ENCODE measurements around the gene KCNQ1. TPM values are rescaled to one million over a fixed set of nuclear protein-coding genes. Genes with fewer than 3 reads are reported as not detected.

KCNQ1 gene
- total and polyA plus RNA-seq, 2 of the 13 experiments (the other 11 are each of a cell fraction or from before 2014, with no cell fraction given), result 0.02 to 0.08 TPM

DNA sequence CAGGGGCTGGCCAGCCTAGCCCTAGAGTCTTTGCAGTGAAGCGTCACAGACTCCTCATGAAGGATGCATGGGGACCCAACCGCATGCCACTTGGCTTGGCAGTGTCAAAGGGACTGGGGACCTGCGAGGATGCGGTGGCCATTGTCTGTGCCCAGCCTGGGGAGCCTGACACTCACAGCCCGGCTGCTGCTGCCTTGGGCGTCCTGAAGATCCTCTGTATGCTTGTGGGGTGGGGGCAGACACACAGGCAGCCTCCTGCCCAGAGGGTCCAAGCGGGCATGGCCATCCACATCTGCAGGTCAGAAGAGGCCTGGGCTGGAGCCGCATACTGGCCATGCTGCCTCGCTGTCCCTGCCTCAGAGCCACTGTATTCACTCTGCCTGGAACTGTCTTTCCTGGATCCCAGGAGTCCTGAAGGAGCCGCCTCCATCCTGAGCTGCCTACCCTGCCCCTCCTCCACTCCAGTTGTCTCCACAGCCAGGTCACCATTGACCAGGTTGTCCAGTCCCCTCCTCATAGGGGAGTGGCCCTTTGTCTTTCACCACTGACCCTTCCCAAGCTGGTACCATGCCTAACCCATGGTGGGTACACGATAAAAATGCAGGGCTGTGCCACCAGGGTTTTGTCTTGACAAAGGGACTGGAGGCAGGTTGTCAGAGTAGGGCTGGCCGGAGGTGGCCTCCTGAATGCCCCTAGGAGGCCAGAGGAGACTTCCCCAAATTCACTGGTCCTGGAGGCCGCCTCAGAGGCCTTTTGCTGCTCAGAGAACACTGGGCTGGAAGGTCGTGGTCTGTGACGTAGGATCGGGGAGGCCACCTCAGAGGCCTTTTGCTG lies 148.0 kb downstream of the KCNQ1 start (continued):
- TF ChIP-seq ZBTB8A (CRISPR knock-in tag; IDR thresholded peaks at IDR 0.05; ENCODE audit: borderline replicate concordance, low read depth) (no peak), GZF1 (CRISPR knock-in tag; IDR thresholded peaks at IDR 0.05) (no peak)
- TF ChIP-seq, protein P1, sequence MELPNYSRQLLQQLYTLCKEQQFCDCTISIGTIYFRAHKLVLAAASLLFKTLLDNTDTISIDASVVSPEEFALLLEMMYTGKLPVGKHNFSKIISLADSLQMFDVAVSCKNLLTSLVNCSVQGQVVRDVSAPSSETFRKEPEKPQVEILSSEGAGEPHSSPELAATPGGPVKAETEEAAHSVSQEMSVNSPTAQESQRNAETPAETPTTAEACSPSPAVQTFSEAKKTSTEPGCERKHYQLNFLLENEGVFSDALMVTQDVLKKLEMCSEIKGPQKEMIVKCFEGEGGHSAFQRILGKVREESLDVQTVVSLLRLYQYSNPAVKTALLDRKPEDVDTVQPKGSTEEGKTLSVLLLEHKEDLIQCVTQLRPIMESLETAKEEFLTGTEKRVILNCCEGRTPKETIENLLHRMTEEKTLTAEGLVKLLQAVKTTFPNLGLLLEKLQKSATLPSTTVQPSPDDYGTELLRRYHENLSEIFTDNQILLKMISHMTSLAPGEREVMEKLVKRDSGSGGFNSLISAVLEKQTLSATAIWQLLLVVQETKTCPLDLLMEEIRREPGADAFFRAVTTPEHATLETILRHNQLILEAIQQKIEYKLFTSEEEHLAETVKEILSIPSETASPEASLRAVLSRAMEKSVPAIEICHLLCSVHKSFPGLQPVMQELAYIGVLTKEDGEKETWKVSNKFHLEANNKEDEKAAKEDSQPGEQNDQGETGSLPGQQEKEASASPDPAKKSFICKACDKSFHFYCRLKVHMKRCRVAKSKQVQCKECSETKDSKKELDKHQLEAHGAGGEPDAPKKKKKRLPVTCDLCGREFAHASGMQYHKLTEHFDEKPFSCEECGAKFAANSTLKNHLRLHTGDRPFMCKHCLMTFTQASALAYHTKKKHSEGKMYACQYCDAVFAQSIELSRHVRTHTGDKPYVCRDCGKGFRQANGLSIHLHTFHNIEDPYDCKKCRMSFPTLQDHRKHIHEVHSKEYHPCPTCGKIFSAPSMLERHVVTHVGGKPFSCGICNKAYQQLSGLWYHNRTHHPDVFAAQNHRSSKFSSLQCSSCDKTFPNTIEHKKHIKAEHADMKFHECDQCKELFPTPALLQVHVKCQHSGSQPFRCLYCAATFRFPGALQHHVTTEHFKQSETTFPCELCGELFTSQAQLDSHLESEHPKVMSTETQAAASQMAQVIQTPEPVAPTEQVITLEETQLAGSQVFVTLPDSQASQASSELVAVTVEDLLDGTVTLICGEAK (IDR thresholded peaks at IDR 0.05), result no peak
- TF ChIP-seq, protein P1 (CRISPR knock-in tag; IDR thresholded peaks at IDR 0.05), result no peak

Measured in HepG2 (cell line).